ENCODE measurements around the gene FNDC5.

- TF ChIP-seq ZNF235 (CRISPR knock-in tag; IDR thresholded peaks at IDR 0.05; ENCODE audit: borderline replicate concordance) (no peak), ZNF430 (CRISPR knock-in tag; IDR thresholded peaks at IDR 0.05) (no peak), CTCF (CRISPR knock-in tag; IDR thresholded peaks at IDR 0.05) (no peak), ZNF878 (CRISPR knock-in tag; IDR thresholded peaks at IDR 0.05) (no peak), SOX6 (IDR thresholded peaks at IDR 0.05) (no peak), SOX6 (CRISPR knock-in tag; IDR thresholded peaks at IDR 0.05) (no peak)
Measured at GRCh38 chr1:32870615-32871363, at the start of gene FNDC5.
